HG02885 (cell line): ENCODE measurements around the gene SATB1.

Source experiments
- ATAC-seq: cut with Tn5 transposase; IDR thresholded peaks from one replicate; pipeline ENCODE4 v1.9.1; 2021; ENCODE audit warnings: mild to moderate bottlenecking; ENCODE audit not compliant: unreplicated experiment, poor library complexity

SATB1 gene

GRCh38 chr3:18434711-18435110, 9.6 kb upstream of the SATB1 start:
- ATAC-seq, result no peak

- ATAC-seq, result no peak
Measured at GRCh38 chr3:18432752-18433151, 7.6 kb upstream of the SATB1 start.

- no peak for ATAC-seq
Measured at GRCh38 chr3:18431266-18431665, 6.1 kb upstream of the SATB1 start.

GRCh38 chr3:18428991-18429745, 4.0 kb upstream of the SATB1 start:
- ATAC-seq, result no peak

GRCh38 chr3:18428036-18428435, 2.9 kb upstream of the SATB1 start:
- ATAC-seq, result no peak

- ATAC-seq, result no peak
Measured at GRCh38 chr3:18426597-18427193, 1.6 kb upstream of the SATB1 start.

GRCh38 chr3:18425641-18426257, 610 bp upstream of the SATB1 start:
- no peak for ATAC-seq

- no peak for ATAC-seq
Measured at GRCh38 chr3:18424213-18424728, 868 bp downstream of the SATB1 start.

GRCh38 chr3:18423401-18424212, 1.5 kb downstream of the SATB1 start:
- peak; percentile 84 for ATAC-seq

GRCh38 chr3:18422972-18423371, 2.2 kb downstream of the SATB1 start:
- no peak for ATAC-seq

GRCh38 chr3:18420555-18420954, 4.6 kb downstream of the SATB1 start:
- no peak for ATAC-seq

GRCh38 chr3:18419232-18419631, 5.9 kb downstream of the SATB1 start:
- no peak for ATAC-seq

- no peak for ATAC-seq
Measured at GRCh38 chr3:18417904-18418572, 7.1 kb downstream of the SATB1 start.

- ATAC-seq, result no peak
Measured at GRCh38 chr3:18416332-18416731, 8.8 kb downstream of the SATB1 start.

- ATAC-seq, result no peak
Measured at GRCh38 chr3:18415839-18416238, 9.3 kb downstream of the SATB1 start.

- ATAC-seq, result no peak
Measured at GRCh38 chr3:18415167-18415566, 10.0 kb downstream of the SATB1 start.

GRCh38 chr3:18412684-18413083, 12.5 kb downstream of the SATB1 start:
- ATAC-seq, result no peak

- no peak for ATAC-seq
Measured at GRCh38 chr3:18411541-18411940, 13.6 kb downstream of the SATB1 start.

GRCh38 chr3:18410205-18410604, 14.9 kb downstream of the SATB1 start:
- no peak for ATAC-seq

- no peak for ATAC-seq
Measured at GRCh38 chr3:18409266-18409665, 15.9 kb downstream of the SATB1 start.
